ENCODE data around the gene NAALADL2.

- TF ChIP-seq, protein P1, sequence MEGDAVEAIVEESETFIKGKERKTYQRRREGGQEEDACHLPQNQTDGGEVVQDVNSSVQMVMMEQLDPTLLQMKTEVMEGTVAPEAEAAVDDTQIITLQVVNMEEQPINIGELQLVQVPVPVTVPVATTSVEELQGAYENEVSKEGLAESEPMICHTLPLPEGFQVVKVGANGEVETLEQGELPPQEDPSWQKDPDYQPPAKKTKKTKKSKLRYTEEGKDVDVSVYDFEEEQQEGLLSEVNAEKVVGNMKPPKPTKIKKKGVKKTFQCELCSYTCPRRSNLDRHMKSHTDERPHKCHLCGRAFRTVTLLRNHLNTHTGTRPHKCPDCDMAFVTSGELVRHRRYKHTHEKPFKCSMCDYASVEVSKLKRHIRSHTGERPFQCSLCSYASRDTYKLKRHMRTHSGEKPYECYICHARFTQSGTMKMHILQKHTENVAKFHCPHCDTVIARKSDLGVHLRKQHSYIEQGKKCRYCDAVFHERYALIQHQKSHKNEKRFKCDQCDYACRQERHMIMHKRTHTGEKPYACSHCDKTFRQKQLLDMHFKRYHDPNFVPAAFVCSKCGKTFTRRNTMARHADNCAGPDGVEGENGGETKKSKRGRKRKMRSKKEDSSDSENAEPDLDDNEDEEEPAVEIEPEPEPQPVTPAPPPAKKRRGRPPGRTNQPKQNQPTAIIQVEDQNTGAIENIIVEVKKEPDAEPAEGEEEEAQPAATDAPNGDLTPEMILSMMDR (IDR thresholded peaks at IDR 0.05), result no peak
- TF ChIP-seq EZH2 (IDR thresholded peaks at IDR 0.05), result no peak
Measured at GRCh38 chr3:175068587-175068986, 209.5 kb downstream of the NAALADL2 start.

Data from neural progenitor cell (in vitro differentiated cells).